ENCODE measurements around the gene PLCXD1.
"Not testable (repeated sequence)": the region's sequence is repeated elsewhere in the genome, so short reads cannot be mapped to it uniquely, and the experiment has no call there.

PLCXD1 gene

GRCh38 chrX:318739-319578 lies 37.8 kb downstream of the PLCXD1 start, which contains the start of gene GTPBP6:
TSS of gene GTPBP6 (minus strand) at chrX:318796. CDS start at chrX:318787, 9 bp downstream.
- peak; percentile 98 for DNase-seq

- no peak for DNase-seq
Measured at GRCh38 chrX:319579-320125, 38.5 kb downstream of the PLCXD1 start.

GRCh38 chrX:320126-320783 lies 39.1 kb downstream of the PLCXD1 start:
- no peak for DNase-seq

DNA sequence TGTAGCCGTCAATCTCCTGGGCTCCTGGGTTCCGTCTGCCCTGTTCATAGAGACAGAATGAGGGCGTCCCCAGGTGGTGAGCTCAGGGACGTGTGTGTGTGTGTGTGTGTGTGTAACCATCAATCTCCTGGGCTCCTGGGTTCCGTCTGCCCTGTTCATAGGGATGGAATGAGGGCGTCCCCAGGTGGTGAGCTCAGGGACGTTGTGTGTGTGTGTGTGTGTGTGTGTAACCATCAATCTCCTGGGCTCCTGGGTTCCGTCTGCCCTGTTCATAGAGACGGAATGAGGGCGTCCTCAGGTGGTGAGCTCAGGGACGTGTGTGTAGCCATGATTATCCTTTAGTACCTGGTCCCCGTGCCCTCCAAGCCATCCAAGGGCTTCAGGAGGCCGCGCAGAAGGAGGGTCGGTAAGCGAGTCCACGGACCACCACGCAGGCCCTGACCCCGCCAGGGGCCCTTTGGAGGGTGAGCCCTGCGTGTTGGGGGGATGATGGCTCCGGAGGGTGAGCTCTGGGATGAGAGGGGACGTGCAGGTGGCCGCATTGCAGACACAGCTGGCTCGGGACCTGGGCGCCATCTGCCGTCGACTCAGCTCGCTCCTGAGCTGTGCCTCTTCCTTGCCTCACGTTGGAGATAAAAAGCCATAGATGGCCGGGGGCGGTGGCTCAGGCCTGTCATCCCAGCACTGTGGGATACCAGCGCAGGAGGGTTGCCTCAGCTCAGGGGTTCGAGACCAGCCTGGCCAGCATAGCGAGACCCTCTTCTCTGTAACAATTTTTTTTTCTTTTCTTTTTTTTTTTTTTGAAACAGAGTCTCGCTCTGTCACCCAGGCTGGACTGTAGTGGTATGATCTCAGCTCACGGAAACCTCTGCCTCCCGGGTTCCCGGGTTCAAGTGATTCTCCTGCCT lies 42.8 kb downstream of the PLCXD1 start:
- DNase-seq = peak; percentile 41

GRCh38 chrX:324664-325063 lies 43.5 kb downstream of the PLCXD1 start:
- DNase-seq = not testable (repeated sequence)

DNA sequence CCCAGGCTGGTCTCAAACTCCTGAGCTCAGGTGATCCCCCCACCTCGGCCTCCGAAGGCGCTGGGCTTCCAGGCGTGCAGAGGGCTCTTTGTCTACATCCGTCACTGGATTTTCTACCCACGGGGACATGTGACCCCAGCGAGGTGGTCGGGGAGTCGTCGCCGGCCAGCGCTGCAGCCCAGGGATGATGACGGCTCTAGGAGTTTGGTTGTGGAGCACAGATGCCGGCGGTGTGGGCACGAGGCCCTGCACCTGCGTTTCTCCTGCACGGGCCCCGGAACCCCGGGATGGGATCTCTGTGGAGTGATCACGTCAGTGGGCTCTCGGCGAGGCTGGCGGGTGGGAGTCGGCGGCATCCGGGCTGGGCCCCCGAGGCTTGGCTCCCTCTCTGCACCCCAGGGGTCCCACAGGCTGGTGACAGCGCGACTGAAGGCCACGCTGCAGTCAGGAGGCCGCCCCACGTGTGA lies 46.5 kb downstream of the PLCXD1 start:
- no peak for DNase-seq

DNA sequence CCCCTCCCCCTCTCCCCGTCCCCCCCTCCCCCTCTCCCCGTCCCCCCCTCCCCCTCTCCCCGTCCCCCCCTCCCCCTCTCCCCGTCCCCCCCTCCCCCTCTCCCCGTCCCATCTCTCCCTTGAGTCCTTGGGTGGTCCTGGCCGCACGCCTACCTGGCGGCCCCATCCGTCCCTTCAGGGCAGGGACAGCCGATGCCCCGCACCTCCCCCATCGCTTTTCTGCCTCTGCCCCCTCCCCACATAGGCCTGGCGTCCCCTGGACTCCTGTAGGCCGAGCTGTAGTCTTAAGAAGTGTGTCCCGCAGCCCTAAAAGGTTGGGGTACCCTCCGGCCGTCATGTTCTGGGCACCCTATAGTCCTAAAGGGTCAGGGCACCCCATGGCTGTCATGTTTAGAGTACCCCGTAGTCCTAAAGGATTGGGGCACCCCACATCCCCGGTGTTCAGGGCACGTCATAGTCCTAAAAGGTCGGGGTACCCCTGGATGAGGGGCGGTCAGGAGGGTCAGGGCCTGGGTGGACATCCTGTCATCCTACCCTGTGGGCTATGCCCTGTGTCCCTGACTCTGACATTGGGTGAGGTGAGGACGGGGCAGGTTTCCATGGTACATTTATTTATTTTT lies 48.2 kb downstream of the PLCXD1 start:
- DNase-seq = no peak

DNA sequence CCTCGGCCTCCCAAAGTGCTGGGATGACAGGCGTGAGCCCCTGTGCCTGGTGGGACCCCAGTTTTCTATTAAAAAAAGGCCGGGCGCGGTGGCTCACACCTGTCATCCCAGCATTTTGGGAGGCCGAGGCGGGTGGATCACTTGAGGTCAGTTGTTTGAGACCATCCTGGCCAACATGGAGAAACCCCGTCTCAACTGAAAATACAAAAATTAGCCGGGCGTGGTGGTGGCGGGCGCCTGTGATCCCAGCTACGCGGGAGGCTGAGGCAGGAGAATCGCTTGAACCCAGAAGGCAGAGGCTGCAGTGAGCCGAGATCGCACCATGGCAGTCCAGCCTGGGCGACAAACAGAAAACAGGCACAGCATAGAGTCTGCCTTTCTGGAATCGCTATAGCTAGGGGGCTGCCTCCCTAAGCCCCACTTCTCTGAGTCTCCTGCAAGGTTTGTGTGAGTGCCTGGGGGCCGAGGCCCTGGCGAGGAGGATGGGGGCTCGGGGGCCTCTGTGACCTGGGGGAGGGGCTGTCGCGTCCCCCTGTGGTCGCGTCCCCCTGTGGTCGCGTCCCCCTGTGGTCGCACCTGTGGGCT lies 49.1 kb downstream of the PLCXD1 start:
- not testable (repeated sequence) for DNase-seq

- DNase-seq = no peak
Measured at GRCh38 chrX:330726-331150, 49.6 kb downstream of the PLCXD1 start.

- DNase-seq = no peak
Measured at GRCh38 chrX:331151-331824, 50.1 kb downstream of the PLCXD1 start.

DNA sequence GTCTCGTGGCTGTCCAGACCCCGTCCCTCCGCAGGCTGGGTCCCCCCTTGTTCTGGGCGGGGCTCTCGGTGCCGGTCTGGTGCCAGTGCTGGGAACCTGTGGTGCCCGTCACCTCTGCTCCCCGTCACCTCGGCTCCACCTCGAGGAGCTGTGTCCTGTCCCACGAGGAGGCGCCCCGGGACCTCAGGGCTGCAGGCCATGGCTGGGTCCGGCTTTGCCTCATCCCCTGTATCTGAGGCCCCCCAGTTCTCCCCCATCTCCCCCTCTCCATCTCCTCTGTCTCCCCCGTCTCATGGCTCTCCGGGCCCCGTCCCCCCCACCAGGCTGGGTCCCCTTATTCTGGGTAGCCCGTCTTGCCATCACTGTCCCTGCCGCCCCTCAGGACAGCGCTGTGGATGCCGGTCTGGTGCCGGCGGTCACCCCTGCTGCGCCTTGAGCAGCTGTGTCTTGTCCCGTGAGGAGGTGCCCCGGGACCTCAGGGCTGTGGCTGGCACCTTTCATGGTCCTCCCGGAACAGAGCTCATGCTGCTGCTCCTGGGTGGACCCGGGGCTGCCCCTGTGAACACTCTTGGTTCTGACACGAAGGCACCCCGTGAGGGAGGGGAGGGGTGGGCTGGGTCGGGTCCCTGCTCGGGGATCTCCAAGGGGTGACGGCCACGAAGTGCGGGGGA lies 50.8 kb downstream of the PLCXD1 start:
- DNase-seq = no peak

DNA sequence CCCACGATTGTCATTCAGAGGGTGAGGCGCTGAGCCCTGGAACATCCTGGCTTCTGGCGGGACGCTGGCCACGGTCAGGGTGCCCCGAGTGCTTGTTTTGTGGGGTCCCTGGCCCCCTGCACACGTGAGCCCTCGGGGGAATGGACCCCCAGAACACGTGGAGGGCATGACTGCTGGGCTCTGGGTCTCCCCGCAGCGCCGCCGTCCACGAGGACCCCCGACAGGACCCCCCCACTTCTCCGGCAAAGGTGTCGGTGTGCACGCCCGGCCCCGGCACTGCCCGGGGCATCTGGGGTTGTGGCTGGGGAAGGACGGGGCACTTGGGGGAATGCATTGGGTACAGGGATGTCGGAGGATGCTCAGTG lies 51.3 kb downstream of the PLCXD1 start:
- no peak for DNase-seq

GRCh38 chrX:332916-333610 lies 51.9 kb downstream of the PLCXD1 start:
- no peak for DNase-seq

DNA sequence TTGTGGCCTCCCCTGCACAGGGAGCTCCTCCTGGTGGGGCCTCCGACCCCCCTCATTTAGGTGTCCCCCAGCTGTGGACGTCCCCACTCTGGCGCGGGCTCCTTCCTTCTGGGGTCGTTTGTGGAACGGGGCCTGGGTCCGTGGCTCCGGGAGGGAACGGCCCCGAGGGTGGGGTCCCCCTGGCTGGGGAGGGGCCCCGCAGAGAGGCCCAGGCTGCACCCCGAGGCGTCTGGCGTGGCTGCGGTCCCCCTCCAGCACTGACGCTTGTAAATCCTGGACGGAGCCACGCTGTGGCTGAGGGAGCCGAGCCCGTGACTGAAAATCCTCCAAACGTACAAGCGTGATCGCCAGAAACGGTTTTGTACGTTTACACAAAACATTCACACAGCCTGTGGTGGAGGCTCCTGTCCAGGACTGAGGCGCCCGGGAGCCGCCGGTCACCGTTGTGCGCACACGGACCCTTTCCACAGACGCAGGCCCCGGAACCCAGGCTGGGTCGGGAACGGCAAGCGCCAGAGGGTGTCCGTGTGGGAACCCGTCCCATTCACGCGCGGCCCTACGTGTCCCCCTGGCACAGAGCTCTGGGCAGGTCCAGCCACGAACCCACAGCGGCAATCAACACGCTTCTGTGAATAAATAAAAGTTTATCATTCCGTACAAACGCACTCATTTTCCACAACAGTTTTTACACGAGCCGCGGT lies 52.6 kb downstream of the PLCXD1 start:
- no peak for DNase-seq

GRCh38 chrX:334331-334891 lies 53.2 kb downstream of the PLCXD1 start:
- DNase-seq = no peak

DNA sequence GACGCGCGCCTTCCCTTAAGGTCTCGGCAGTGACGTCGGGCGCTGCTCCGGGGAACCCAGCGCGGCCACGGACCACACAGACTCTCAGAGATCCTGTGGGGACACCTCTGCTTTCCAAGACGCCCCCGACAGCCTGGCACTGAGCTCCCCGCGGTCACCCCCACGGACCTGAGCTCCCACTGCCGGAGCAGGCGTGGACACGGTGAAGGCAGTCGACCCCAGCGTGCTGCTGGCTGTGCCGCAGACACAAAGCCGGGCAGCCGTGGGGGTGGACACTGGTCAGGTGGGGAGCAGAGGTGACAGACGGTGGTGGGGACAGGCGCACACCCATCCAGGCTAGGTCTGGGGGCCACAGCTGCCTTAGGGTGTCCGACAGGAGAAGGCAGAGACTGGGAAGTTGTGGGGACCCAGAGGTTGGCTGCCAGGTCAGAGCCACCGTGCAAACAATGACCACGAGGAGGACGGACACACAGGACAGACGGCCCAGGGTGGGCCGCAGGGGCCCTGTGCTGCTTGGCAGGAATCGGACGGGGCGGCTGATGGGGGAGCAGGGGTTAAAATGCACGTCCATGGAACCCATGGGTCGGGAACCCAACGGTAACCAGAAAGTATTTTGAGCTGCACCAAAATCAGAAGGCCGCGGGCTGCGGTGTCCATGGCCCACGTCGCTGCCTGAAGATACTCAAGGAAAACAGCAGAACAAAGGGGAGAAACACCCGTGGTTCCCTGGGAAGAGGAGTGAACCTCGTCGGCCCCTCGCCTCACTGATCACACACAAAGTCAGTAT lies 54.0 kb downstream of the PLCXD1 start:
- DNase-seq = no peak

DNA sequence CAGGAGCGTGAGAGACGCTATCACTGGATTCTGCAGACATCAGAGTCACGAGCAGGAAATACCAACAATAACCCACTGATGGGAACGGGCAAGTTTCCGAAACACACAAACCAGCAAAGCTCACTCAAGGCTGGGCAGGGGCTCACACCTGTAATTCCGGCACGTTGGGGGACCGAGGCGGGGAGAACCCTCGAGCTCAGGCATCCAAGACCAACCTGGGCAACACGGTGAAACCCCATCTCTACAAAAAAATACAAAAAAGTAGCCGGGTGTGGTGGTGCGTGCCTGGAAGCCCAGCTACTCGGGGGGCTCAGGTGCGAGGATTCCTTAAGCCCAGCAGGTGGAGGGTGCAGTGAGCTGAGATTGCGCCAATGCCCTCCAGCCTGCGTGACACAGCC lies 54.6 kb downstream of the PLCXD1 start:
- DNase-seq = no peak

DNA sequence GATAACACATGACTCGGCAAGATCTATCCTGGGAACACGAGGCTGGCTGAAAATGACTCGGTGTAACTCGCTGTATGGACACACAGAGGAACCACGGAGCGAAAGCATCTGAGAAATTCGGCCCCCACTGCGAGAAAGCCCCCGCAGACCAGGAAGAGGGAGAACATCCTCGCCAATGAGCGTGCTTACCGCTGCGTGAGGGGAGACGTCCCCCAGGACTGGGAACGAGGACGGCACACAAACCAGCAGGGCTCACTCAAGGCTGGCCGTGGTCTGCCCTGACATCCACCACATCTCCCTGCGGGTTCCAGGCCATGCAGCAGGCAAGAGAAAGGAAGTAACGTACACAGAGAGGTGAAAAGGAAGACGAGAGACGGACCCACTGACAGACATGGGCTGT lies 55.0 kb downstream of the PLCXD1 start:
- no peak for DNase-seq

Measured in activated CD4-positive, alpha-beta T cell treated with anti-CD3 and anti-CD28 coated beads for 48 hours (primary cell).